ENCODE results near the gene GNAO1.

GRCh38 chr16:56344518-56345405 lies 153.5 kb downstream of the GNAO1 start:
- TF ChIP-seq EP300 (IDR thresholded peaks at IDR 0.05; ENCODE audit: borderline replicate concordance in 1 of 2, low read depth in 1 of 2, low read length in 1 of 2) (no peak), POLR2AphosphoS5 (IDR thresholded peaks at IDR 0.05; ENCODE audit: low read depth, low read length) (no peak), CTCF (IDR thresholded peaks at IDR 0.05) (no peak)
